Endometrium (tissue), 2 donors: Measurements from ENCODE around the gene BABAM1.
A peak's percentile ranks its signal among the peaks of the same experiment; 100 is the strongest.

Source experiments
- FAIRE-seq: peaks from 2 replicates; lab custom pipeline; 2012; peaks lifted over from hg19 to GRCh38; lab: Jason Lieb, UNC
- donor health status: control.
- donor health status: control.

BABAM1 gene

DNA sequence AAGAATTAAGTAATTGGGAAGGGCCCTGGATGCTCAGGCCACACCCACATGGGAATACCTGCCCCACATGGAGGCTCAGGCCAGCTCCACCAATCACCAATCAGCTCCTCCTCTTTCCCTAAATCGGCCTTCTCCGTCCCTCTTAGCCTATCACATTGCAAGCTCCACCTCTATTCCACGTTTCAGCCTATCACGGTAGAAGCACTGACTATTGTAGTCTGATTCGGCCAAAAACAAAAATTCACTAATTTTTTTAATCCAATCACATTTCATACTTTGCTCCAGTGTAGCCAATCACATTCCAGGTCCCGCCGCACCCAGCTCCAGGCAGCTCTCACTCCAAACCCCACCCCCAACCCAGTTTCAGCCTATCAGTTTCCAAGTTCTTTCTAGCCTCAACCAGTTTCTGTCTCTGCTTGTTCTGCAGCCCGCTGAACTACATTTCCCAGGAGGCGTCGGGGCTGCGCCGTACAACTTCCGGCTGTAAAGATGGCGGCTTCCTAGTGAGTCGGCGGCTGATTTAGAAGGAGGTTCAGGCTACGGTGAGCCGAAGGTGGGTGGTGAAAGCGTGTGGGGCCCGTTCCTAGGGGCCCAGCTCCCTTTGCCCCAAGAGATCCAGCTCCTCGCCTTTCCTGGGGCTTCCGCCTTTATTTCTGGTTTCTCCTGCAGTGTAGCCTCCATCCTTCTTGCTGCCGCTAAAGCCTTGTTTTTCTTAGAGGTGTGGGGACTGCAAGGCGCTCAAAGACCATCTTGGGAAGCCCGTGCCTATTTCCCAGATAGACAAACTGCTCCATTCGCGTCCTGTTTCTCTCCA lies at the start of gene BABAM1:
BABAM1 (plus strand) TSS at position 469 of the 814 bp plus-strand sequence. CDS start 1,364 bp downstream, outside the sequence.
- FAIRE-seq = peak; percentile 100

GRCh38 chr19:17219286-17219685 lies 48.0 kb upstream of the BABAM1 start:
- no peak for FAIRE-seq

GRCh38 chr19:17220207-17220758 lies 47.0 kb upstream of the BABAM1 start:
- no peak for FAIRE-seq

- FAIRE-seq = no peak
Measured at GRCh38 chr19:17225053-17225452, 42.2 kb upstream of the BABAM1 start.

DNA sequence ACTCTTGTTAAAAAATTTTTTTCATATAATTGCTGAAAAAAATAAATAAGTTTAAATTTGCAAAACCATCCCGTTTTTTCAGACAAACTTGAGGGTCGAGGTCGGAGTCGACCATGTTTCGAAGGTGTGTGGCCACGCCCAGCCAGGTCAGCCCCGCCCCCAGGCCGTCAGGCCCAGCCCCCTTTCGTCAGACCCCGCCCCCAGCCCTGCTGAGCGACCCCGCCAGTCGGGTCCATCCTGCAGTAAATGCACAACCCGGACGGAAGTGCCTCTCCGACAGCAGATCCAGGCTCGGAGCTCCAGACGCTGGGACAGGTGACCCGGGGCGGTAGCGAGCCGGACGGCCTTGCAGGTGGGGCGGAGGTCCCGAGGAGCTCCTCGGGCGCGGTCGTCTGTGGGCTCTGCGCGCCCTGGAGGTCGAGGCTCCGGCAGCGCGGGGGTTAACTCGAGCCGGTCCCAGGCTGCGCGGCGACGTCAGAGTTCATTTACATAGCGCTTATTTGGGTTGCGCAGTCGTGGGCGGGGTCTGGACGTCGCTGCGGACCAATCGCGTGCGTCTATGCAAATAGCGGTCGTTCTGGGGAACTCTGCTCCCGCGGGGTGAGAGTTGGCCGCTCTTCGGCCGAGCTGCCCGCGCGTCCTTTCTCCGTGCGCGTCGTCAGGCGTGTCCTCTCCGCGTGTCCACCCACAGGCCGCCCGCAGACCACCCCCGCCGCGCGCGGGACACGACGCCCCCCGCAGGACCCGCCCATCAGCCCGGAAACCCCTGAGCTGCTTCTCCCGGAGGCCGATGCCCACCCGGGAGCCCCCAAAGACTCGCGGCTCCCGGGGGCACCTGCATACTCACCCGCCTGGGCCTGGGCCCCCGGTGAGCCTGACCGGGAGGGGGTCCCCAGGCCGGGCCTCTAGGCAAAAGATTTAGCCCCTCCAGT lies 41.0 kb upstream of the BABAM1 start, which contains the start of gene OCEL1:
OCEL1 (plus strand) TSS at position 225 of the 932 bp plus-strand sequence; CDS start at position 247, 22 bp downstream.
- peak; percentile 48 for FAIRE-seq

- FAIRE-seq = no peak
Measured at GRCh38 chr19:17227798-17228367, 39.4 kb upstream of the BABAM1 start.

GRCh38 chr19:17229890-17230289 lies 37.4 kb upstream of the BABAM1 start:
- no peak for FAIRE-seq

DNA sequence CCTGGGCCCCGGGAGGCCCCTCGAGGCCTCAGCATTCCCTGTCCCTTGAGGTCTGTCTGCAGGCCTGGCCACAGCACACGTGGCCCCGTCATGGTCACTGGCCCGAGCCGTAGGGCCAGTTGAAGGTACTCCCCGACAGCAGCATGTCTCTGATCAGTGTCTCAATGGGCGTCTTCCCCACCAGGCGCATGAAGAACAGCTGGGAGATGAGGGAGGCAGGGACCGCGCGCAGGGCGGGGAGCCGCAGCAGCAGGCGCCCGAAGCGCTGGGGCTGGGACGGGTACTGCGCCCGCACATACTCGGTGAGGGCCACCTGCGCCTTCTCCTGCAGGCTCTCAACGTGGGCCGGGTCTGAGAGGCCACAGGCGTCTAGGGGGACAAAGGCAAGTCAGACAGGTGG lies 35.0 kb upstream of the BABAM1 start:
- no peak for FAIRE-seq

DNA sequence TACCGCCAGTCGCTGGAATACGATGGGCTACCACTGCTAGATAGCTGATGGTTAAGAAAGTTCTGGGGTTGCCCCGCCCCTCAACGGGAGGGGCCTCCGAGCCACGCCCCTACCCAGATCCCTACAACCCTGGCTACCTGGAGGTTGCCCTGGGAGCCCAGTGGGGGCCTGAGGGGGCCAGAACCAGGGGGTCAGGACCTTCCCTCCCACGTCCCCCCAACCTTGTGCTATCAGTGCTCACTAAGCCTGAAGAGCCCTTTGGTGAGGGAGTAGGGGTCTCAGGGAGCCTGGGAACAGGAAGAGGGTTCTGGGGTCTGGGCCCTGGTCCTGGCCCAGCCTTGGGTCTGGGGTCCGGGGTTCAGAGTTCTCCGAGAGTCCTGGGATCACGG lies 32.3 kb upstream of the BABAM1 start:
- no peak for FAIRE-seq

- no peak for FAIRE-seq
Measured at GRCh38 chr19:17235300-17235970, 31.8 kb upstream of the BABAM1 start.

GRCh38 chr19:17235971-17236777 lies 31.1 kb upstream of the BABAM1 start:
- no peak for FAIRE-seq

DNA sequence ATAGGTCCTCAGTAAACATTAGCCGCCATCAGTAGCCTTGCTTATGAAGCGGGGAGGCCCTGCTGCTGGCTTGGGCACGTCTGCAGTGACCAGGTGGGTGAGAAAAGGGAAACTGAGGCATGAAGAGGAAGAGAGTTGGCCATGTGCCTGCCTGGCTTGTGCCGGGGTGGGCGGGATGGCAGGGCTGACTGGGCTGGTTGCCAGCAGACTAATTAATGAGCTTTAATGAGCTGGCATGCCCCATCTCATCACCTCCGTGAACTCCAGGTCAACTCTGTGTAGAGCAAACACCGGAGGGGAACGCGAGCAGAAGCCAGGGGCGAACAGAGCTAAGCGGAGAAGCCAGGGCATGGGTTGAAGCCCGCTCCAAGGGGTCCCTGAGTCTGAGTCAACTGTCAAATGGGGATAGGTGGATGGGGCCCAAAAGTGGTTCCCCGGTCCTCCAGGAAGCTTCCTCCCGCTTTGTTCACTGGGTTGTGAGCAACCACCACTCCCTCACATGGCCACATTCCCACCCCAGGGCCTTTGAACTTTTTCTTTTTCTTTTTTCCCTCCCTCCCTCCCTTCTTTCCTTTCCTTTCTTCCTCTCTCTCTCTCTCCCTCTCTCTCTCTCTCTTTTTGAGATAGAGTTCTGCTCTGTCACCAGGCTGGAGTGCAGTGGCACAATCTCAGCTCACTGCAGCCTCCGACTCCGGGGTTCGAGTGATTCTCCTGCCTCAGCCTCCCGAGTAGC lies 30.3 kb upstream of the BABAM1 start:
- FAIRE-seq = no peak

- FAIRE-seq = no peak
Measured at GRCh38 chr19:17237747-17238706, 29.2 kb upstream of the BABAM1 start.

- FAIRE-seq = no peak
Measured at GRCh38 chr19:17240062-17240752, 27.0 kb upstream of the BABAM1 start.

DNA sequence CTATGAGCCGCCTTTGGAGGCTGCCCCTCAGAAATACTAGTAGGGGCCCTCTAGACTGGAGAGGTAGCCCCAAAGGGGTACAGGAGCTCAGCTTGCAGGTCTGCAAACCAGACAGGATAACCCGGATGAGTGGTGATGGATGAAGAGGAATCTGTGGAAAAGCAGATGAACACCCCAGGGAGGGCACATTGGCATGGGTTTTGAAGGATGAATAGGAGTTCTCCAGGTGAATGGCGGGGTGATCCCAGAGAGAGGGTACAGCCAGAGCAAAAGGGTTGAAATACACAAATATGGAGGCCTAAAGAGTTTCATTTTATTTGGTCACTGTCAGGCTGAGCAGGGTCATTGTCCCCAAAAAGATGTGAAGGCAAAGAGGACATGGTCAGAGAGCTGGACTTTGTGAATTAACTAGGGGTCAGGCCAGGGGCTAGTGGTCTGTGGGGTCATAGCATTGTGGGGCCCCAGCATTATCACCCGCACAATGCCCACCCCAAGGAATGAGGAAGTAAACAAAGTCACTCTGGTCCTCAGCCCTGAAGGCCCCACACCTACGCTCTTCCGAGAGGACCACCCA lies 26.3 kb upstream of the BABAM1 start:
- no peak for FAIRE-seq

DNA sequence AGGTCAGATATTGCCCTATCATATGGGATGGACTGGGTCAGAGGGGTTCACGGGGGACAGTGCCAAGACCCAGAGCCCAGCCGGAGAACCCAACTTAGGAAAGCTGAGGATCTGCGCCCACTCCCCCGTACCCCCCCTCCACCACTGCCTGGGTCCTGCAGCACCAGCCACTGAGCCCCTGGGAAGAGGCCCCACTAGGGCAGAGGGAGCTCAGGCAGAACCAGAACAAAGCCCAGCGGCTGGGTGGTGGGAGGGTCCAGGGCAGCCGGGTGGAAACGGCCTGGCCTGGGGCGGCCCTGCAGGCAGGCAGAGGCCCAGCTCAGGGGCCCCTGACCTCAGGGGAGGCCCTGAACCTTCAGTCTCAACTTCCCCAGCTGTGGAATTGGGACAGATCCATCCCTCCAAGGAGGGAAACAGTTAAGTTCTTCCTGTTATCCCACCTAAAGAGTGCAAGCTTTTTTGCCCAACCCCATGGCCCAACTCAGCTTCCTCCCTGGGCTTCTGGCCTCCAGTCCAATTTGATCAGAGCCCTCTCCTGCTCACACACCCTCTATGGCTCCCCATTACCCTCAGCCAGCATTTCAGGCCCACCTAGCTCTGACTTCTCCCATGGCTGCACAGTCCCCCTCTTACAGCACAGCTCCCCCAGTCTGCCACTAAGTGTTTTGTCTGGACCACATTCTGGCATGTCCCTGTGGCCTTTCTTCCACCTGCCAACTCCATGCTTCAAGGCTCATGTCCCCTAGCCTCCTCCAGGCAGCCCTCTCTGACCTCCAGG lies 24.6 kb upstream of the BABAM1 start:
- FAIRE-seq = no peak

- FAIRE-seq = no peak
Measured at GRCh38 chr19:17243211-17243829, 23.9 kb upstream of the BABAM1 start.
